HepG2 (cell line): ENCODE measurements around the gene NAA16. TPM values are rescaled to one million over a fixed set of nuclear protein-coding genes. Genes with fewer than 3 reads are reported as not detected.

Experiments used
- ATAC-seq: fragments of 200-7000 bp; cut with Tn5 transposase; 3 replicates; pipeline ENCODE4 v1.9.1; 2020; ENCODE audit warnings: mild to moderate bottlenecking, moderate library complexity
- BruUV-seq: library from RNA; stranded (reverse); fragments of 400-500 nt; replicated peaks from 2 replicates; lab custom pipeline; 2021; lab: Mats Ljungman, UMichigan
- CTCF ChIA-PET: fragments of 300-600 bp; formaldehyde crosslinking; extraction: SDS; loops from one replicate; lab custom pipeline; 2021; ENCODE audit warnings: low total read pairs, inconsistent platforms, low intra/inter-chr PET ratio; lab: Yijun Ruan, JAX
- POLR2A ChIA-PET: fragments of 350-600 bp; sonication (Branson Sonifier 250); formaldehyde crosslinking; loops from one replicate; lab custom pipeline; 2020; ENCODE audit warnings: antibody characterized with exemption, inconsistent platforms; lab: Yijun Ruan, JAX
- DNase-seq: peaks from one replicate; pipeline ENCODE4 v3.0.0-alpha.2; 2015; ENCODE audit warnings: low spot score
- FAIRE-seq: peaks from 3 replicates; lab custom pipeline; 2011; peaks lifted over from hg19 to GRCh38; lab: Jason Lieb, UNC
- H2AFZ ChIP-seq: one replicate; pipeline ENCODE4 v1.6.1; 2011; ENCODE audit warnings: low read length, inconsistent platforms
- H3K27ac ChIP-seq: fragments of 300-600 bp; 3 replicates; pipeline ENCODE4 v1.8.0; 2011; ENCODE audit warnings: mixed run types, mild to moderate bottlenecking, mixed read lengths, low read length, inconsistent platforms; ENCODE audit not compliant: insufficient read depth; ENCODE audit errors: extremely low read length
- H3K27me3 ChIP-seq, 2 experiments: fragments of 200-600 bp in 1 of 2; 2 replicates in 1 of 2; 3 replicates in 1 of 2; pipeline versions ENCODE4 v1.6.0 to v1.8.0; 2011; ENCODE audit warnings: low read length in 2 of 2, mild to moderate bottlenecking in 2 of 2, moderate library complexity in 2 of 2, inconsistent platforms in 1 of 2; ENCODE audit not compliant: insufficient read depth in 2 of 2, control insufficient read depth in 1 of 2
- H3K36me3 ChIP-seq, 2 experiments: fragments of 200-600 bp in 1 of 2; replicated peaks in 1 of 2; 2 replicates in 1 of 2; 3 replicates in 1 of 2; pipeline versions ENCODE4 v1.5.1 to v1.8.0; 2011; ENCODE audit warnings: low read length in 2 of 2, inconsistent platforms in 1 of 2; ENCODE audit not compliant: insufficient read depth in 2 of 2, control insufficient read depth in 1 of 2
- H3K4me1 ChIP-seq: 2 replicates; pipeline ENCODE4 v1.5.1; 2012; ENCODE audit warnings: low read length, inconsistent platforms; ENCODE audit not compliant: insufficient read depth
- H3K4me2 ChIP-seq: 2 replicates; pipeline ENCODE4 v1.6.0; 2011; ENCODE audit warnings: low read depth, low read length, inconsistent platforms
- H3K4me3 ChIP-seq, 3 experiments: fragments of 200-600 bp in 1 of 3; sonication (generic), shearing (Covaris generic) in 1 of 3; replicated peaks in 1 of 3; 2 replicates each; pipeline ENCODE4 v1.5.1; 2011 to 2016; ENCODE audit warnings: low read length in 3 of 3, inconsistent platforms in 2 of 3, low read depth in 2 of 3, mild to moderate bottlenecking in 2 of 3, control low read depth in 1 of 3, mixed read lengths in 1 of 3; ENCODE audit not compliant: insufficient read depth in 1 of 3
- H3K79me2 ChIP-seq: one replicate; pipeline ENCODE4 v1.6.1; 2011; ENCODE audit warnings: low read length, inconsistent platforms; ENCODE audit not compliant: insufficient read depth
- H3K9ac ChIP-seq: 2 replicates; pipeline ENCODE4 v1.6.0; 2011; ENCODE audit warnings: mild to moderate bottlenecking, low read depth, low read length, inconsistent platforms; ENCODE audit not compliant: insufficient read depth
- H3K9me3 ChIP-seq: 2 replicates; pipeline ENCODE4 v1.5.1; 2012; ENCODE audit warnings: mild to moderate bottlenecking, low read length
- H4K20me1 ChIP-seq: 2 replicates; pipeline ENCODE4 v1.6.0; 2011; ENCODE audit warnings: inconsistent platforms, mild to moderate bottlenecking, low read length, moderate library complexity; ENCODE audit not compliant: insufficient read depth
- ATF3 ChIP-seq: sonication (generic); formaldehyde crosslinking; IDR thresholded peaks from 2 replicates; pipeline ENCODE4 v1.4.0; 2020; ENCODE audit warnings: missing genetic modification reagents
- KLF6 ChIP-seq: IDR thresholded peaks from 2 replicates; pipeline ENCODE4 v1.8.0; 2016; ENCODE audit warnings: missing biosample characterization, missing genetic modification reagents
- RERE ChIP-seq: IDR thresholded peaks from 2 replicates; pipeline ENCODE4 v1.6.1; 2016; ENCODE audit warnings: low read depth, missing genetic modification reagents, missing compliant biosample characterization
- RXRA ChIP-seq: sonication (generic); formaldehyde crosslinking; IDR thresholded peaks from 2 replicates; pipeline ENCODE4 v1.5.1; 2020; ENCODE audit warnings: missing genetic modification reagents
- TBX3 ChIP-seq: fragments of 450-650 bp; IDR thresholded peaks from 2 replicates; pipeline ENCODE4 v1.6.1; 2017; ENCODE audit warnings: antibody characterized with exemption, mild to moderate bottlenecking, inconsistent platforms, borderline replicate concordance
- ZFP1 ChIP-seq: IDR thresholded peaks from 2 replicates; pipeline ENCODE4 v1.6.1; 2016
- ZGPAT ChIP-seq: IDR thresholded peaks from 2 replicates; pipeline ENCODE4 v1.6.1; 2016; ENCODE audit warnings: mild to moderate bottlenecking
- ZNF264 ChIP-seq: sonication (generic); formaldehyde crosslinking; IDR thresholded peaks from 2 replicates; pipeline ENCODE4 v1.4.0; 2020; ENCODE audit warnings: missing genetic modification reagents
- ZNF468 ChIP-seq: sonication (generic); formaldehyde crosslinking; IDR thresholded peaks from 2 replicates; pipeline ENCODE4 v1.8.0; 2022; ENCODE audit warnings: mild to moderate bottlenecking, moderate library complexity, missing genetic modification reagents
- ZNF530 ChIP-seq: sonication (generic); formaldehyde crosslinking; IDR thresholded peaks from 2 replicates; pipeline ENCODE4 v1.5.0; 2020; ENCODE audit warnings: low read depth, mild to moderate bottlenecking, missing genetic modification reagents
- WGBS: methylation state at CpG from one replicate; pipeline ENCODE4 v1.1.6; 2017; ENCODE audit warnings: low lambda C conversion rate; 5-methylcytosine and 5-hydroxymethylcytosine counted together
- in situ Hi-C: cut with HindIII; loops from 2 replicates; pipeline ENCODE4 v1.10.0; 2017; ENCODE audit warnings: low pct_unique_long_range_greater_than_20kb; ENCODE audit not compliant: extremely low pct_ligation_motif_present
- intact Hi-C: fragments of 100-400 bp; cut with micrococcal nuclease; formaldehyde crosslinking; loops from one replicate; pipeline ENCODE4 v1.10.0; 2022; ENCODE audit not compliant: unreplicated experiment
- polyA plus RNA-seq, 8 experiments: library from polyadenylated mRNA; depleted of rRNA in 3 of 8; stranded (reverse) in 7 of 8; unstranded in 1 of 8; fragments of >200 nt; fragmentation: Illumina TruSeq in 4 of 8; extraction: Trizol in 4 of 8; gene quantifications; 2 replicates each; pipeline versions ENCODE4 v1.2.1 to v1.2.3, GENCODE V29; 2011 to 2016; ENCODE audit warnings: low read depth in 4 of 8, missing spikeins in 1 of 8, mixed read lengths in 1 of 8; ENCODE audit not compliant: insufficient read depth in 1 of 8
- total RNA-seq, 5 experiments: library from RNA; depleted of rRNA; stranded (reverse); fragments of >200 nt; fragmentation: Illumina TruSeq; extraction: Trizol; gene quantifications; 2 replicates each; pipeline ENCODE4 v1.2.3, GENCODE V29; 2016; ENCODE audit warnings: low read depth in 1 of 5

NAA16 gene
- total and polyA plus RNA-seq, 2 of the 13 experiments (the other 11 are each of a cell fraction or from before 2014, with no cell fraction given): 9.2 to 15.1 TPM

GRCh38 chr13:41416276-41416675, 105.2 kb downstream of the NAA16 start:
- Histone ChIP-seq H3K27ac (no peak overlapping the region), H3K9me3 (no peaks in the 10 kb centered on the region), H3K4me2 (no peak overlapping the region), H3K36me3 (no peaks in the 10 kb centered on the region), H3K79me2 (no peaks in the 10 kb centered on the region), H2AFZ (no peak overlapping the region), H3K9ac (no peak overlapping the region), H4K20me1 (no peaks in the 10 kb centered on the region), H3K27me3 (no peaks in the 10 kb centered on the region), H3K4me3 (no peak overlapping the region), H3K4me1 (peaks cover 14% of the 10 kb centered on the region)
- FAIRE-seq: no peak
- DNase-seq: no peak
- intact Hi-C loops: no loop called here
- ChIA-PET CTCF (no interaction called here), POLR2A (no interaction called here)
- BruUV-seq: no TSS peak
- in situ Hi-C loops: loop anchor here (25.0 kb wide), 1 partner anchor 696 kb away; no protein-coding TSS in a partner anchor
- 33% methylated on average over 3 of the region's 3 CpGs for WGBS
- no peak for TF ChIP-seq RERE (CRISPR knock-in tag)
- TF ChIP-seq ATF3 (CRISPR knock-in tag): no peak
- TF ChIP-seq ZGPAT (CRISPR knock-in tag): no peak
- no peak for TF ChIP-seq KLF6
- TF ChIP-seq ZNF468 (CRISPR knock-in tag): no peak
- TF ChIP-seq ZNF264 (CRISPR knock-in tag): no peak
- no peak for TF ChIP-seq RXRA (CRISPR knock-in tag)
- no peak for TF ChIP-seq ZNF530 (CRISPR knock-in tag)
- no peak for TF ChIP-seq ZFP1
- TF ChIP-seq TBX3: no peak
- ATAC-seq: no peak
